Measurements from ENCODE around the gene TBC1D22A.

TBC1D22A gene

GRCh38 chr22:46795845-46796565 is 33.6 kb downstream of the TBC1D22A start:
- no peak for DNase-seq (ENCODE audit: low read depth in 2 of 2)

- DNase-seq (ENCODE audit: low read depth in 2 of 2), result no peak
Observed at GRCh38 chr22:46796566-46797195, 34.2 kb downstream of the TBC1D22A start.

GRCh38 chr22:46797355-46797754 is 34.9 kb downstream of the TBC1D22A start:
- DNase-seq (ENCODE audit: low read depth in 2 of 2), result no peak

GRCh38 chr22:46798041-46798365 is 35.6 kb downstream of the TBC1D22A start:
- DNase-seq (ENCODE audit: low read depth in 2 of 2), result no peak

- peak; percentile 50 to 75 for DNase-seq (ENCODE audit: low read depth in 2 of 2)
Observed at GRCh38 chr22:46798366-46799350, 36.2 kb downstream of the TBC1D22A start.

- no peak for DNase-seq (ENCODE audit: low read depth in 2 of 2)
Observed at GRCh38 chr22:46799626-46800025, 37.2 kb downstream of the TBC1D22A start.

GRCh38 chr22:46800102-46800857 is 37.8 kb downstream of the TBC1D22A start:
- DNase-seq (ENCODE audit: low read depth in 2 of 2), result no peak

- no peak for DNase-seq (ENCODE audit: low read depth in 2 of 2)
Observed at GRCh38 chr22:46801331-46801811, 38.9 kb downstream of the TBC1D22A start.

- DNase-seq (ENCODE audit: low read depth in 2 of 2), result no peak
Observed at GRCh38 chr22:46801826-46802607, 39.6 kb downstream of the TBC1D22A start.

GRCh38 chr22:46802608-46803027 is 40.2 kb downstream of the TBC1D22A start:
- DNase-seq (ENCODE audit: low read depth in 2 of 2), result no peak

GRCh38 chr22:46803031-46803880 is 40.8 kb downstream of the TBC1D22A start:
- peak; percentile 34 to 58 for DNase-seq (ENCODE audit: low read depth in 2 of 2)

GRCh38 chr22:46803936-46804335 is 41.5 kb downstream of the TBC1D22A start:
- no peak for DNase-seq (ENCODE audit: low read depth in 2 of 2)

GRCh38 chr22:46806794-46807193 is 44.3 kb downstream of the TBC1D22A start:
- no peak for DNase-seq (ENCODE audit: low read depth in 2 of 2)

GRCh38 chr22:46807458-46807857 is 45.0 kb downstream of the TBC1D22A start:
- no peak for DNase-seq (ENCODE audit: low read depth in 2 of 2)

- no peak for DNase-seq (ENCODE audit: low read depth in 2 of 2)
Observed at GRCh38 chr22:46809153-46809885, 46.9 kb downstream of the TBC1D22A start.

GRCh38 chr22:46810856-46811786 is 48.7 kb downstream of the TBC1D22A start:
- no peak for DNase-seq (ENCODE audit: low read depth in 2 of 2)

- no peak for DNase-seq (ENCODE audit: low read depth in 2 of 2)
Observed at GRCh38 chr22:46812034-46812605, 49.7 kb downstream of the TBC1D22A start.

GRCh38 chr22:46812788-46813187 is 50.3 kb downstream of the TBC1D22A start:
- DNase-seq (ENCODE audit: low read depth in 2 of 2), result no peak

Measured in stimulated activated CD4-positive, alpha-beta T cell treated with anti-CD3 and anti-CD28 coated beads, Interleukin-12 subunit alpha, Interleukin-12 subunit beta, amount 100 ng/mL, for 24 hours (primary cell).